HS-27A (cell line): Measurements from ENCODE around the gene ARID3C.

Experiments used
- DNase-seq: peaks from one replicate; pipeline ENCODE4 v3.0.0-alpha.2; 2012; ENCODE audit warnings: low read depth, missing footprints

Gene ARID3C

DNA sequence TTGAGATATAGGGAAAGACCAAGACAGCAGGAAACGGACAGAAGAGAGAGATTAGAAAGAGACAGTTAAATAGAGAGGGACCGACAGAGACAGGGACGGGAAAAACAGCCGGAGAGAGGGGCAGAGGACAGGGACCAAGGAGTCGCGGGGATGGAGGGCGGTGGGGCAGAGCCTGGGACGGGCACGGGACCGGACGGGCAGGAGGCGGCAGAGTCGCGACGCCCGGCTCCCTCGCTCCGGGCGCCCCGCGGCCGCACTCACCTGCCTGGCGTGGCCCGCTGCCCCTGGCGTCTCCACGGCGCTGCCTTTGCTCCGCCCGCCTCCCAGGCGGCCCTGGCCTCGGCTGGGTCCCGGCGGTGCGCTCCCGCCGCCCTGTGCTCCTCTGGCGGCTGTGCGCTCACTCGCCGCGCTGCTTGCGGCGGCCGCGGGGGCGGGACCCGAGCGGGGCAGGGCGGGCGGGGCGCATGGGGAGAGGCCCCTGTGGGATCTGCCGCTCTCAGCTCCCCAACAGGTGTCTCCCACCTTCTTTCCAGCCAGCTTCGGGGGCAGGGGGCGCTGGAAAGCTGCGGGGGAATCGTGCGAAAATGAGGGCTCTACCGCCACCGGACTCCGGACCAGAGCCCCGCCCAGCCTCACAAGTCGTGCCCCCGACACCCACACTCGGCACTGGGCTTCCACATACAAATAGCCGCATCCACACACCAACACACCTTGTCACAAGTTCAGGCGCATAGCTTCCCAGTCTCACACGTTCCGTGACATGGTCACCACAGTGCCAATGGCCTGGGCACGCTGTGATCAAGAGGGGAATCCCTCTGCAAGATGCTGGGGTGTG, at the start of gene ARID3C:
Gene ARID3C (minus strand): TSS at position 411 of the 835 bp plus-strand sequence. CDS start 1,052 bp downstream, outside the sequence.
- DNase-seq, result no peak

- DNase-seq, result no peak
Observed at GRCh38 chr9:34675869-34676268, 47.0 kb upstream of the ARID3C start.

- no peak for DNase-seq
Observed at GRCh38 chr9:34675048-34675714, 46.3 kb upstream of the ARID3C start.

DNA sequence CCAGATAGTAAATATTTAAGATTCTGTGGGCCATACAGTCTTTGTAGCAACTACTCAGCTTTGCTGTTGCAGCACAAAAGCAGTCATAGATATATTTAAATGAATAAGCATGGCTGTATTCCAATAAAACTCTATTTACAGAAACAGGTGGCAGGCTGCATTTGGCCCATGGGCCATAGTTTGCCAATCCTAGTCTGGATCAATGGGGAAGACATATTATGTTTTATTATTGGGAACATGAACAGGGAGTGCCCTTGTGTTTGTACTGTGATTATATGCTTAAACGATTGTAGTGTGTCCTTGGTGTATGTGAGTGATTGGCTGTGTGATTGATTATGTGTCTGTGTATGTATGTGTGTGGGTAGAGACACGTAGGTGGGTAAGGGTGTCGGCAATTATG, 45.6 kb upstream of the ARID3C start:
- DNase-seq, result no peak

DNA sequence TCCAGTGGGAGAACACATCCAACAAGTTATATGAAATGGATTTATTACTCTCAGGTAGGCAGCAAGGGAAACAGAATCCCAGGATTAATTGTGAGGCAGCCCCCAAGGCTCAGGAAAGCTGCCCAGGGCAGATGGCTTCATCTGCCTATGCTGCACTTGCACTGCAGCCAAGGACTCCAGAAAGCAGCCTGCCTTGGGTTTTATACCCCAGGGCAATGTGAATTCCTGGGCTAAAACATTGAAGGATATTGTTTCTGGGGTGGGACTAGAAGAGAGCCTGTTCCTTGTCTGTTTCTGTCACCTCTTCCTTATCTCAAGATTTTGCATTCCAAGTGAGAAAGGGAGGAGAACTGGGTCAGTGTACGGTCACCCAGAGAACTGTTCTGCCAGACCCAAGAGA, 42.4 kb upstream of the ARID3C start:
- no peak for DNase-seq

DNA sequence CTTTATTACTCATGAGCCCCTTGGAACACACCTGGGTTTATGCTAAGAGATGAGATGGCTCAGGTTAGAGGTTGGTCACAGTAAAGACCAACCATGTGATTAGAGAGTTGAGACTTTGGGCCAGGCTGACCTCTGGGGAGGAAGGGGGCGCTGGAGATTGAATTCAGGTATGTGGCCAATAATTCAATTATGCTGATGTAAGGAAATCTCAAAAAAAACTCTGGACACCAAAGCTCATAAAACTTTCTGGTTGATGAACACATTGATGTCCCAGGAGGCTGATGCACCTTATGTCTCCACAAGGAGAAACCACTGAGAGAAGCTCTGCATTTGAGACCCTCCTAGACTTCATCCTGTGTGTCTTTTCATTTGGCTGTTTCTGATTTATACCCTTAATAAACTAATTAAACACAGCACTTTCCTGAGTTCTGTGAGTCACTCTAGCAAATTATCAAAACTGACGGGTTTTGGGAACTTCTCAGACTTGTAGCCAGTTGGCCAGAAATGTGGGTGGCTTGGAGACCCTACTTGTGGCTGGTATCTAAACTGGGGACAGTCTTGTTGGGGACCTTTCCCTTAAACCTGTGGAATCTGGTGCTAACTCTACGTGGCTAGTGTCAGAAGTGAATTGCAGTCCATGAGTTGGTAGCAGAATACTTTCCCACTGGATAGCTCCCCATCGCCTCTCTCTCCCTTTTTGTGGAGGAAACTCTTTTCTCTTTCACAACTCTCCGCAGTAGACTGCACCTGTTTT, 41.1 kb upstream of the ARID3C start:
- no peak for DNase-seq

- DNase-seq, result peak; percentile 91
Observed at GRCh38 chr9:34665381-34666250, 36.8 kb upstream of the ARID3C start.

DNA sequence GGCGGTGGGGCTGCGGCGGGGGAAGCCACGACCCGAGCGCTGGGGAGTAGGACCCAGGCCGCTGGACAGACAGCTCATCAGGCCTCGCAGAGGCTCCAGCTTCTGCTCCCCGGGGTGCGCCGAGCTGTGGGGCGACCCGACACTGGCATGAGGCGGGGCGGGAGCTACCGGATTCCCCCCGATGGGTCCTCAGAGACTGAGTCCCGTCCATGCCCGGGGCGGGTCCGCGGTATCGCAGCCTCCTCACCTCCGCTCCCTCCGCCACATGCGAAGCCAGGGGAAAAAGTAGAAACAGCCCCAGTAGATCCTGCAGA, 36.2 kb upstream of the ARID3C start:
- DNase-seq, result no peak

GRCh38 chr9:34664281-34665066, 35.6 kb upstream of the ARID3C start:
- no peak for DNase-seq

DNA sequence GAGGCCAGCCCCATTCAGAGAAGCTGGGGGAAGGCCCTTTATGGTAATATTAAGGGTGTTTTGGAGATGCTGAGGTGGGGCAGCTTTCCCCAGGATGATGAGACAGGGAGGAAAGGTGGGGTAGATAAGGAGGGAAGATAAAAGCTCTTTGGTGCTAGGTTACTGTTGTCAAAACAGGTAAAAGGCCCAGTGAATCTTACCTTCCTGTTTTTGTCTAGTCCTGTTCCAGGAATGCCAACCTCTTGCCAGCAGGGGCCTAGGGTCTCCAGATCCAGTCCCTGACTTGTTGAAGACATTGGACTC, 34.4 kb upstream of the ARID3C start:
- no peak for DNase-seq

- no peak for DNase-seq
Observed at GRCh38 chr9:34662526-34663302, 33.8 kb upstream of the ARID3C start, which contains the start of gene CCL27. CCL27 (minus strand) TSS chr9:34662657; CDS start chr9:34662633, 24 bp downstream.

DNA sequence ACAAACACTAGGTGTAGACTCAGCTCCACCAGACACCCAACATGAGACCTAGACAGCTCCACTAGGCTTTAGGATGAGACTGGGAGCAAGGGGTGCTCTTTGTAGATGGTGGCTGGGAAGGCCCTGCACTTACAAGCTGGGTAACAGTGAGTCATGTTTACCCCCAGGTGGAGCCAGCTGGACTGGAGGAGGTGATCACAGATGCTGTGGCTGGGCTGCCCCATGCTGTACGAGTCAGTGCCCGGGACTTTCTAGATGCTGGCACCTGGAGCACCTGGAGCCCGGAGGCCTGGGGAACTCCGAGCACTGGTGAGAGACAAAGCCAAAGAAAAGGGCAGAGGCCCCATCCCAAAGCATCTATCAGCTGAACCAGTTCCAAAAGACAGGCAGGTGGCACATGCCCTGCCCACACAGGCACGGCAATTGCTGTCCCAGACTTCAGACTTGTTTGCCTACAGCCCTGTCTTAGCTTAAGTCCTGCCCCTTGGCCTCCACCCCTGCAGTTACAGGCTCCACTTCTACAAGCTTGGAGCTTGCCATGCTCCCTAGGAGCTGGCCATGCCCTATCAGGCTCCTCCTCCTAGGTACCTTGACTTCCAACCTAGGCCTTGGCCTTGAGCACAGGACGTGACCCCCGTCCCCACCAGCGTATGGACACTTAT, 30.9 kb upstream of the ARID3C start:
- no peak for DNase-seq

GRCh38 chr9:34658461-34658860, 29.6 kb upstream of the ARID3C start:
- no peak for DNase-seq

DNA sequence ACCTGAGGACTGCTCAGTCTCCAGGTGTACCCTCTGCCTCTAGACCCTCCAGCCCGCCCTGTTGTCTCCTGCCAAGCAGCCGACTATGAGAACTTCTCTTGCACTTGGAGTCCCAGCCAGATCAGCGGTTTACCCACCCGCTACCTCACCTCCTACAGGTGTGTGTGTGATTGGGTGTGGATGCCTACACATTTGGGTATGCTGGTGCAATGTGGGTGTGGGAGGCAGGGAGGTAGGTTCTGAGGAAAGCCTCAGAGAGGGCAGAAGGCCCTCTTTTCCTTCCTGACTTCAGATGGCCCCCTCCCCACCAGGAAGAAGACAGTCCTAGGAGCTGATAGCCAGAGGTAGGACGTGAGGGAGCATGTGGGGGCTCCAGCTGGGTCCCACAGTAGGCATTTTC, 28.1 kb upstream of the ARID3C start:
- no peak for DNase-seq

DNA sequence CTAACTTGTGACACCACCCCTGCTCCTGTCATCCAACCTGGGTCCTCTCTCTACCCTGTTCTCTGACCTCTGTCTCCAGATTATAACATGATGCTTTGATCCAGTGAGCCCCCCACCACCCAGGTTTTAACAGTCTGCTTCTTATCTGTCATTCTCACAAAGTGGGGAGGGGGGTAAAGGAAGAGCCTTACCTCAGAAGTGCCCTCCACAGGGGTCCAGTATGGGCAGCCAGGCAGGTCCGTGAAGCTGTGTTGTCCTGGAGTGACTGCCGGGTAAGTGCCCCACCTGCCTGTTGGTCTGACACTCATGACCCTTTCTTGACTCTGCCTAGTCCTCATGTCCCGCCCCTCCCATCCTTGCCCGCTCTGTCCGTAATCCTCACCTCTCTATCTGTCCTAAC, 26.5 kb upstream of the ARID3C start:
- DNase-seq, result no peak

DNA sequence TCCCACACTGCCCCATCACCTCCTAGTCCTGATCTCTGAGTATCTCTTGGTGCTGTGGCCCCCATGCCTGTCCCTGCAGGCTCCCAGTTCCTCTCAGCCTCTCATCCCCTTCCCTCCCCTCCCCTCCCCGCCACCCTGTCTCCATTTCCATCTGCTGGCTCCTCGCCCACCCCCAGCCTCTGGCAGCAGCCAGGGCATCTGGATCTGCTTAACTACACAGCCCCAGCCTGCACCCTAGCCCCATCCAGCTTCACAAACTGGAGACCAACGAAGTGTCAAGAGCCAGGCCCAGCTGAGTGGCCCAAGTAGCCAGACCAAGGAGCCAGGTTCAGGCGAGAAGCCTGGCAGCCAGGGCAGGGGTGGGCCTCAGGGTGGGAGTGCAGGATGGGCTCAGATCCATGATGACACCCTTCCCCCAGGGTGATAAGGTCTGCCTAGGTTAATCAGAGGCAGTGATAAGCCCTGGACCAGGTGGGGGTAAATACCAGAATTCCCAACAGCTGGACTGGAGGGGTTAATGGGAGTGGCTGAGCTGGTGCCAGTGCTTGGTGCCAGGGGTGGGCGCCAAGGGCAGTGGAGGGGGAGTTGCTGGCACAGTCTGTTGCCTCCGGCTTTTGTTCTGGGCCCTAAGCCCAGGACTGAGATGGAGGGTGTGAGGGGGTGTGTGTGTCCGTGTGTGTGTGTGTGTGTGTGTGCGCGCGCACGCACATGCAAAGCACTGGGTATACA, 25.6 kb upstream of the ARID3C start:
- DNase-seq, result no peak

- DNase-seq, result no peak
Observed at GRCh38 chr9:34653151-34654072, 24.5 kb upstream of the ARID3C start.

DNA sequence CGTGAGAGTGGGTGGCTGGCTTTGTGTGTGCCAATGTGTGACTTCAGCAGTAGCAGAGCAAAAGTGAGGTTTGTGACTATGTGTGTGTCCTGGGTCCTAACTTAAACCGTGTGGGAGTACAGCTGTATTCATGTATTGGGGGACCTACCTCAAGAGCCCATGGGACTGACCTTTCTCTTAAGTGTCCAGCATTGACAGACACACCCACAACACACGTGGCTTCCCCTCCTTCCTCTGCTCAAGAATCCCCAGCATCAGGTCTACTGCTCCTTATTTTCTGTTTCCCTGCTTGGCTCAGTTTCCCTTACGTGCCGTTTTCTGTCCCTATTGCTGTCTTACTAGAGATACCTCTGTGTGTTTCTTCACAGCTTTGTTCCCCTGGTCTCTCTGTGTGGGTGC, 23.7 kb upstream of the ARID3C start:
- DNase-seq, result no peak
